ENCODE results near the gene CTNNAL1. TPM values are rescaled to one million over a fixed set of nuclear protein-coding genes. Genes with fewer than 3 reads are reported as not detected.

Gene CTNNAL1
- total and polyA plus RNA-seq, 2 donors (not counting 3 experiments of a cell fraction or from before 2014, with no cell fraction given): 29.5 to 76.2 TPM

DNA sequence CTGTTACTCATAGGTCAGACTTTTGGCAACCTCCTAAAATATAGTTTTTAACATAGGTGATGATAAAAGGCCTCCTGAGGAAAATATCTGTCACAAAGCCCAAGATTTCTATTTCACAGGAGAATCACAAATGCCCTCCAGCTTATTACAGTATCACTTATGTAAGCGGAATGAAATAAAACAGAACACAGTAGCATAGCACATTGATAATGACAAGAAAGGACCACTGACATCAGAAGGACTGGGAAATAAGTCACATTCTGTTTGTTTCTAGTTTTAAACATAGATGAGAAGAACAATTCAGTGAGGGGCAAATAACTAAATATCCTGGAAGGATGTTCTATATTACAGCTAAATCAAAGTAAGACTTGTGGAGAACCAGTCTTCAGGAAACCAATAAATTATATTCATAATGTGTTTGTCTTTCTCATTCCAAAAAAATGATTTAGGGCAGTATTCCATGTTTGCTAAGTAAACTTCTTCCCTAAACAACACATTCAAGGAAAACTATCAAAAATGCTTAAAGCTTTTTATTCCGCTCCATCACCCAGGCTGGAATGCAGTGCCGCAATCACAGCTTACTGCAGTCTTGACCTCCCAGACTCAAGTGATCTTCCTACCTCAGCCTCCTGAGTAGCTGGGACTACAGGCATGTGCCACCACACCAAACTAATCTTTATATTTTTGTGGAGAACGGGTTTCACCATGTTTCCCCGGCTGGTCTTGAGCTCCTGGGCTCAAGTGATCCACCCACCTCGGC lies 20.8 kb upstream of the CTNNAL1 start:
- TF ChIP-seq POLR2AphosphoS5 (IDR thresholded peaks at IDR 0.05; ENCODE audit: insufficient read depth, low read depth, low read length) (no peak), EZH2 (IDR thresholded peaks at IDR 0.05; ENCODE audit: borderline replicate concordance, low read depth, low read length, severe bottlenecking) (no peak), JUN (IDR thresholded peaks at IDR 0.05; ENCODE audit: borderline replicate concordance, insufficient read depth, insufficient read length, low read depth) (no peak), MAX (IDR thresholded peaks at IDR 0.05; ENCODE audit: insufficient read depth, insufficient read length) (no peak), MYC (IDR thresholded peaks at IDR 0.05; ENCODE audit: low read depth, low read length) (no peak), GATA2 (IDR thresholded peaks at IDR 0.05; ENCODE audit: insufficient read depth, insufficient read length, low read depth, low read length) (no peak)
- TF ChIP-seq, protein P1, sequence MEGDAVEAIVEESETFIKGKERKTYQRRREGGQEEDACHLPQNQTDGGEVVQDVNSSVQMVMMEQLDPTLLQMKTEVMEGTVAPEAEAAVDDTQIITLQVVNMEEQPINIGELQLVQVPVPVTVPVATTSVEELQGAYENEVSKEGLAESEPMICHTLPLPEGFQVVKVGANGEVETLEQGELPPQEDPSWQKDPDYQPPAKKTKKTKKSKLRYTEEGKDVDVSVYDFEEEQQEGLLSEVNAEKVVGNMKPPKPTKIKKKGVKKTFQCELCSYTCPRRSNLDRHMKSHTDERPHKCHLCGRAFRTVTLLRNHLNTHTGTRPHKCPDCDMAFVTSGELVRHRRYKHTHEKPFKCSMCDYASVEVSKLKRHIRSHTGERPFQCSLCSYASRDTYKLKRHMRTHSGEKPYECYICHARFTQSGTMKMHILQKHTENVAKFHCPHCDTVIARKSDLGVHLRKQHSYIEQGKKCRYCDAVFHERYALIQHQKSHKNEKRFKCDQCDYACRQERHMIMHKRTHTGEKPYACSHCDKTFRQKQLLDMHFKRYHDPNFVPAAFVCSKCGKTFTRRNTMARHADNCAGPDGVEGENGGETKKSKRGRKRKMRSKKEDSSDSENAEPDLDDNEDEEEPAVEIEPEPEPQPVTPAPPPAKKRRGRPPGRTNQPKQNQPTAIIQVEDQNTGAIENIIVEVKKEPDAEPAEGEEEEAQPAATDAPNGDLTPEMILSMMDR (IDR thresholded peaks at IDR 0.05; ENCODE audit: extremely low read depth in 1 of 2, insufficient read depth in 1 of 2, low read depth in 1 of 2, low read length in 2 of 2): no peak
- intact Hi-C loops (cut with micrococcal nuclease) (no loop called here), dilution Hi-C loops (cut with MboI; ENCODE audit: extremely low pct_ligation_motif_present, low sequenced_read_pairs) (no loop called here)
- H3K27ac ChIP-seq (ENCODE audit: insufficient read depth, low read depth, low read length): no peak overlapping the region
- no peak overlapping the region for H3K4me3 ChIP-seq (replicated peaks in 1 of 3; ENCODE audit: insufficient read depth in 1 of 3, low read depth in 1 of 3, low read length in 3 of 3)
- no peak overlapping the region for H3K9ac ChIP-seq (replicated peaks; ENCODE audit: extremely low read depth, insufficient read depth, low read length)
- no peaks in the 10 kb centered on the region for H3K9me3 ChIP-seq (replicated peaks; ENCODE audit: control insufficient read depth, insufficient read depth, low read length)
- FAIRE-seq (no peak), DNase-seq (ENCODE audit: low read depth, low spot score) (no peak)
- H3K36me3 ChIP-seq (ENCODE audit: control insufficient read depth in 2 of 2, extremely low read depth in 1 of 2, insufficient read depth in 2 of 2, low read length in 2 of 2): peaks cover 0 to 5% of the 10 kb centered on the region in 2 experiments
- no peak overlapping the region for H3K4me2 ChIP-seq (ENCODE audit: insufficient read depth, low read length)
- H3K79me2 ChIP-seq (ENCODE audit: control insufficient read depth, insufficient read depth, low read length): peaks cover 4% of the 10 kb centered on the region
- CTCF ChIA-PET: interaction anchor here (0.8 to 1.6 kb wide), 4 partner anchors 11 to 96 kb away, joined by 3 to 5 read pairs (median 3); no protein-coding TSS in a partner anchor
- POLR2A ChIA-PET: no interaction called here
- H4K20me1 ChIP-seq (replicated peaks; ENCODE audit: control insufficient read depth, extremely low read depth, insufficient read depth, low read length): no peaks in the 10 kb centered on the region
- H2AFZ ChIP-seq (ENCODE audit: low read depth, low read length): no peak overlapping the region
- H3K27me3 ChIP-seq (ENCODE audit: control insufficient read depth in 2 of 2, insufficient read depth in 2 of 2, low read length in 2 of 2): no peaks in the 10 kb centered on the region
- no peaks in the 10 kb centered on the region for H3K9me1 ChIP-seq (replicated peaks; ENCODE audit: control insufficient read depth, extremely low read depth, insufficient read depth, low read length)
- no TSS peak for BruUV-seq (replicated peaks)
- peaks cover 32% of the 10 kb centered on the region for H3K4me1 ChIP-seq (ENCODE audit: control insufficient read depth, extremely low read depth, insufficient read depth, low read length)
